Stimulated activated CD8-positive, alpha-beta memory T cell treated with anti-CD3 and anti-CD28 coated beads, Interleukin-7, amount 100 ng/mL, for 48 hours (primary cell): ENCODE data around the gene S100A11.
A peak's percentile ranks its signal among the peaks of the same experiment; 100 is the strongest.

Experiments
- DNase-seq, 2 donors: peaks; one replicate each; pipeline ENCODE4 v3.0.0-alpha.2; 2020; ENCODE audit warnings: low read depth in 1 of 2; ENCODE audit errors: extremely low read depth in 1 of 2

Gene S100A11

DNA sequence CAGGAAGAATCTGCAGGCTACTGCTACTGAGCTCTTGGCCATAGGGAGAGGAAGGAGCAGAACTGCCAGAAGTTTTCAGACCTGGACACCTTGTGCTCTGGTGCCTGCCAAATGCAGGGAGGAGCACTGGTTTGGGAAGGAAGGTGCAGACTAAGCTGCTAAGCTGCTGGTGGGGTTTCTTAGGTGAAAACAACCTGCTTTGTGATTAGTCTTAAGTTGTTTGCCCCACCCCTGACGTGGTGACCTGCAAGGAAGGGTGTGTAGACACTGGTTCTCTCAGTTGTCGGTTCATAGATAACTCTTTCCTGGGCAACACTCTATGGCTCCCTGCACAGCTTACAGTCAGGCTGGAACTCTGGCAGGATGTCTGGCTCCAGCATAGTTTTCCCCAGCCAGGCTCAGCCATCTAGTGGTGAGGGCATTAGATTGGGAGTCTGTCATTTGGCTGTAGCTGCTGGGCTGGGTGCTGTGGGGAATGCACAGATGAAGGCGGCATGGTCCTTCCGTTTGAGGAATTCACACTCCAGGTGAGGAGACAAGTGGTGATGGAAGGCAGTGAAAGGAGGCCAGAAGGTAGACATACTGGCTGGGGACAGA lies 32.9 kb downstream of the S100A11 start:
- DNase-seq = no peak

DNA sequence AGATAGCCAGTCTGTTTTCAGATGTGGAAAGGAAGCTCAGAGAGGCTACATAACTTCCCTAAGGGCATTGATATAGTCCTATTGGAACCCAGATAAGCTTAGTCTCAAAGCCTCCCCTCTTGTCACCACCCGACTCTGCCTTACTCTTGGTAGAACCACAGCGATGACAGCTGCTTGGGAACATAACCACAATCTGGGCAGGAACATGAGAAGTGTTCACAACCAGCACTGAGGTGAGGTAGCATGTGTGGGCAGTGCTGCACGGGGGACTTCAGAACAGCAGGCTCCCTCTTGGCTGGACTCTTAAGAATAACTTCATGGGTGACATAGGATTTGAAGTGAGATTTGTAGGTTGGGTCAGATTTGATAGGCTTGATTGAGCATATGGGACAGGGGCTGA lies 33.8 kb downstream of the S100A11 start:
- DNase-seq = no peak

DNA sequence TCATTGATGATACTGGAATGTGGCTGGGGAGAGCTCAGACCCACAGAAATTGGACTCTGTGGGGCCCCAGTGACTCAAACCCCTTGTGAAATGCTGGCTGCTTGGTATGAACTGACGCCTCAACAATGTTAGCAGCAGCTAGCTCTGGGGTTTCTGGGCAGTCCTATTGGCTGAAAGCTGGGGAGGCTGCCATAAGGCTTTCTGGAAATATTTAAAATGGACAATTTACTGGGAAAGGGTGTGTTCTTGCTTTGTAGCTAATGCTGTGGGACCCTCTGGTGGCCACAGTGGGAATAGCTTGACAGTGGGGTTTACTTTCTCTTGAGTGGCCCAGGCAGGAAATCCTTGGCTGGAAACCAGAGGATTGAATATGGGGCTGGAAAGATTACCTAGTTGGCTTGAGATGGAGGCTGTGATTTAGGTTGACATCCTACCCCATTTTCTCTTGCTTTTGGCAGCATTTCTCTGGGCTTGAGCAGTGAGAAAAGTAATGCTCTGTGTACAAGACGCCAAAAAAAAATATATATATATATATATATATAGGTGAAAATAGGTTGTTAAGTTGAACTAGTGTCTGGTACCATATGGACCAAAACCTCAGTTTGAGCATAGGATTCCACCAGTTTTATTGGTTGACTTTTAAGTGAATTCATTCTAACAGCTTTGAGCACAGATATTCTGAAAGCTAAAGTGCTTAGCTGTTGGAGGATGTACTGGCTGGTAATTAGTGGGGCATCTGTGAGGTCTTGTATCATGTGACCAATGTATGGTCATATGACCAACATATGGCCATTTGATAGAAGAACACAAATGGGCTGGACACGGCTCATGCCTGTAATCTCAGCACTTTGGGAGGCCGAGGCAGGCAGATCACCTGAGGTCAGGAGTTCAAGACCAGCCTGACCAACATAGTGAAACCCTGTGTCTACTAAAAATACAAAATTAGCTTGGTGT lies 34.9 kb downstream of the S100A11 start:
- peak in 1 of 2 donors; percentile 44 for DNase-seq

DNA sequence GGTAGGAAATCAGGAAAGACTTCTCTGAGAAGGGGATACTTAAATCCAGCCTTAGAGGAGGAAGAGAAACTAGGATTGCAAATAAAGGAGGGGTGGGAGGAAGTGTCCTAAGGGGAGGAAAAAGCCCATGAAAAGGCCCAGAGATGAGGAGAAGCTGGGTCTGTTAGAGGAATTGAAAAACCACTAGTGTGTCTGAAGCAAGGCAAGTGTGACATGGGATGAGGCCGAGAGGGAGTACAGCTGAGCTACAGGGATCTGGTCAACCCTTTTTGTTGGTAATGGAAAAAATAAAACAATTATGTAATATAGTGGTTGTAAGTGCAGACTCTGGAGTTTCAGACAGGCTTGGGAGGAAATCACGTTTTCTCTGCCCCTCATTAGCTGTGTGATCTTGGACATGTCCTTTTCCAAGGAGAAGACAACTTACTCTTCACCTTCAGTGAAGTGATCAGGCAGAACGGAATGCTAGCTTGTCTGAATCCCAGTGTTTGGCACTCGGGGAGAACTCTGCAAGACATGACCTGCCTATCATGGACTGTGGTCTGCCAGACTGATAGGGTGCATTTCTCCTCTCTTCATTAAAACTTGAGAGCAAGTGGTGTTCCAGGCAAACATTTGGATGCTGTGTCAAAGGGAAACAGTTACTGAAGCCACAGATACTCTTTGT lies 35.7 kb downstream of the S100A11 start:
- no peak for DNase-seq

DNA sequence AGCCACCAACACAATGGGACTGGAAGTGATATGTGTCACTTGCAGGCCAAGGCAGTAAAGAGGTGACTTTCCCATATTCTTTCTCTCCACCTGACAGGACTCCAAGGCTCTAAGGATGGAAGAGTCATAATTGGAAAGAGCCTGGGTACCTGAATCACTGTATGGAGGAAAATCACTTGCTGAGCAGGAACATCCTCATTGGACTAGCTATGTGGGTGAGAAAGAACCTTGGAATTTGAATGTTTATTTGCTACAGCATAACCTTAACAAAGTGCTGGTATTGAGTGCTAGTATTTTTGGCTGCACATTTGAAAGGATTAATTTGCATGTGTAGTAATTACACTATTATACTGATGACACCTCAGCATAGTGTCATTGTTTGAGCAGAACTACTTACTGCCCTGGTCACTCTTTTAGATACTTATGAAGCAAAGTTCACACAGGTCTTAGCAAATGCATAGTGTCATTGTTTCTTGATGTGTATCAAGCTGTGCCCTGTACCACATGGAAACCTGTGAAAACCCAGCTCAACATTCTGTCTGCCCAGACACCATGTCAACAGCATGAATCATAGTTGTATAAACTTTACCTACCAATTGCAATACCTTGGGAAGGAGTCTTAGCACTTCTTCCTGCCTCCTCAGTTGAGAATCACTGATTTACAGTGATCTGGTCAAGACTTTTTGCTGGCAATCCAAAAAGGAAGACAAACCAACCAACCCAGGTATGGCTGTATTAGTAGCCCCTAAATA lies 38.0 kb downstream of the S100A11 start:
- DNase-seq = no peak

DNA sequence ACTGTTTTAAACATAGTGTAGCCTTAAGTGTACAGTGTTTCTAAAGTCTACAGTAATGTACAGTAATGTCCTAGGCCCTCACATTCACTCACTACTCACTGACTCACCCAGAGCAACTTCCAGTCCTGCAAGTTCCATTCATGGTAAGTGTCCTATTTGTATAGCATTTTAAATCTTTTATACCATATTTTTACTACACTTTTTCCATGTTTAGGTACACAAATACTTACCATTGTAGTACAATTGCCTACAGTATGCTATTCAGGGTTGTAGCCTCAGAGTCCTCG lies 39.6 kb downstream of the S100A11 start:
- no peak for DNase-seq

DNA sequence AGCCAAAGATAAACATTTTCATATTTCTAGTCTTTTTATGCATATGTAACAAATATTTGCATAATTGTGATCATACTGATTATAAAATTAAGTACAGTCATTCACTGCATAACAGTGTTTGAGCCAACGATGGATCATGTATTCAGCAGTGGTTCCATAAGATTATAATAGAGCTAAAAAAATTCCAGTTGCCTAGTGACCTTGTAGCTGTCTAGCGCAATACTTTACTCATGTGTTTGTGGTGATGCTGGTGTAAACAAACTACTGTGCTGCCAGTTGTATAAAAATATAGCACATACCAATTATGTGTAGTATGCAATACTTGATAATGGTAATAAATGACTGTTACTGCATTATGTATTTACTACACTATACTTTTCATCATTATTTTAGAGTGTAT lies 41.0 kb downstream of the S100A11 start:
- no peak for DNase-seq

DNA sequence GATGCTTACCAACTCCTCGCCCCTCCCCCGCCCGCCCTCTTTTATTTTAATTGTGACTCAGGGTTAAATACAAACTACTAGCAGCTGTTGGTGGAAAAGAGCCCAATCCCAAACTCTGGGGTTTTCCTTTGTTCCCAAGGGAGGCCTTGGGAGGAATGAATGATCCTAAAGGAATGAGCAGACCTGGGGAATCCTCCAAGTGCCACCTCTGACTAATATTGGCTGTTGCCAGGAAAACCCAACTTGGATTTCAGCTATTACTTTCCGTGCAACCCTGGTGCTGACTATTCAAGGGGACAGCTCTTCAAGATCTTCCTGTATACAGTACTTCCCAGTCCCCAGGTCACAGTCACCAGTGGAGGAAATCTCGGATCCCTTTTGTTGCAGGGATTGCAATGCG lies 41.8 kb downstream of the S100A11 start:
- DNase-seq = no peak

DNA sequence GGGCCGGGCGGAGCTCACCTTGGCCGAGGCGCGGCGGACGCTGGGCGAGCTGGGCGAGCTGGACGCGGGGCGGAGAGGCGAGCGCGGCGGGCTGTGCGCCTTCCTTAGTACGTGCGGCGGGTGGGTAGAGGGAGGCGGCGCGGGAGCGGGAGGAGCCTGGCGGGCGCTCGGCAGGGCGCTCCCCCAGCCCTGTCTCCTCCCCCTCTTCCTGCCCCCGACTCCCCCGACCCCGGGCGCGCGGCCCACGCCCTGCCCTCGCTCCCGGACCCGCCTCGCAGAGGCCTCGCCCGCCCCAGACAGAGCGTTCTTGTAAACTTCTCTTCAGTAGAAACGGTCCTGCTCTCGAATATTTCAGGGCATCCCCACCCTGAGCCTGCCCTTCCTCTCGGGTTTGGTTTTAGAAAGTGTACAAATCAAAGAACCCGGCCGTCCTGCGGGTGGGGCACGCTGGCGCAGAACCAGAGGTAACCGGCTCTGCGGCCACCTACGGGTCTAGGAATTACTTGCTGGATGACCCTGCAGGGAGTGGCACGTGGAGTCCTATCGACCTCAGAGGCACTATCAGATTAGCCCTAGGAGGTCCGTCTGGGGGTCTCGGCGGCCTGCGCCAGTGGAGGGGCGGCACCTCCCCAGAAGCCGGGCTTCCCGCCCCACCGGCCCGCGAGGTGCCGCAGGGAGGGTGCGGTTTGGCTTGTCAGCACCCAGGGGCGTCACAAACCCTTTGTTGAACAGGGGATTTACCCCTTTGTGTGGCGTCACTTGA lies 42.9 kb downstream of the S100A11 start, which contains the start of gene S100A10:
Gene S100A10, minus strand, starts transcription at position 126 of the 763 bp plus-strand sequence. CDS start 7,629 bp downstream, outside the sequence.
- DNase-seq = peak; percentile 46 to 55

DNA sequence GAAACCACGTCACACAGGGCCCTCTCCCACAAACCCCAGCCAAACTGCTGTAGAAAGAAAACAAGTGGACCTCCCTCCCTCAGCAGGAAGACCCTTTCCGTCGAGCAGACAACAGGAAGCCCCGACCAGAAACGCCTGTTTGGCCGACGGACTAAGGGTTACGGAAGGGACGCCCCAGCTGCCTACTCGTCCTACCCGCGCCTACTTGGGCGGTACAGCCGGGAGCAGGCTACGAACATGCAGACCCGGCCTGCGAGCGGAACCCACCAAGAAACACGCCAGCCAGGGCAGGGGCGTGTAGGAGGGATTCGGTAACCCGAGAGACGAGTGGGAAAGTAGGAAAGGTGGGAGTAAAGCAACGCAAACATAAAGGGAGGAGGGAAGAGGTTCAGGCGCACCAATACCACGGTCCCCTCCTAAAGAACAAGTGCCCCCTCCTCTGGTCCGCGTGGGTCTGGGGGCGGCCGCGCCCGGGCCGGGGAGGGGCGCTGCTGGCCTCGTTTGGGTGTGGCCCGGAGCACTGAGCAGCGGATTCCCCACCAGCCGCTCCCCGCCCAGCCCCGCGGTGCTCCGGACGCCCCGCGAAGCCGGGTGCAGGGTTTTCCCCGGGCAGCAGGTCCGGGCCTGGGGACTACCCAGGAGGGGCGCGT lies 43.6 kb downstream of the S100A11 start:
- DNase-seq = no peak

DNA sequence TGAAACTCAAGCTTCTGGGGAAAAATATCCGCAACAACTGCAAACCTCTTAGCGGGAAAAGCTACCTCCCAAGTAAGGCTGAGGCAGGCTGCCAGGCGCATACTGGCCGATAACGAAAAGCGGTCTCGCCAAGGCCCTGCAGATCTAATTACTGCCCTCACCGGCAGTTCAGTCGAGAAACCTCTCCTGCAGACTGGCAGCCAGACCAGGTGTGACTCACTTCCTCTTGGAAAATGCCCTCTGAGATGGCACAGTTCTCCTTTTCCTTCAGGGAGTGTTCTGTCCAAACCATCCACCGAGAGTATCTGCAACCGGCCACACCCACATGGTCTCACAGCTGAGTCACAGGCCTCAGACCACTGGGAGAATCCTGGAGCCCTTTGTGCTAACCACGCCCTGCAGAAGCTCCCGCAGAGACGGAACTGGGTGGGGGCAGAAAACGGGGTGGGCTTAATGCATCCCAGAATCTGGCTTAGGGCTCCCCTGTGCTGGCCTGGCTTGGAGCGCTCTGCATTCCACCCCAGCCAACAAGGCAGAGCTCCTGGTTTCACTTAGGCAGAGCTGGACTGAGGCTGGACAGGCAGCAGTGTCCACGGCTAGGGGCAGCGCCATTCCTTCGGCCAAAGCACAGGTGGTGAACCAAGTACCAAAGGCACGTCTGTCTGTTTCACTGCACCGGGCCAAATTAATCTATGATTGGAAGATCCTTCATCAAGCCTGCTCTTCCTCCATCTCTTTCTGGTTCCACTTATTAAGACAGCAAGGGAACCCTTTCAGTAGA lies 44.3 kb downstream of the S100A11 start:
- peak in 1 of 2 donors; percentile 35 for DNase-seq

DNA sequence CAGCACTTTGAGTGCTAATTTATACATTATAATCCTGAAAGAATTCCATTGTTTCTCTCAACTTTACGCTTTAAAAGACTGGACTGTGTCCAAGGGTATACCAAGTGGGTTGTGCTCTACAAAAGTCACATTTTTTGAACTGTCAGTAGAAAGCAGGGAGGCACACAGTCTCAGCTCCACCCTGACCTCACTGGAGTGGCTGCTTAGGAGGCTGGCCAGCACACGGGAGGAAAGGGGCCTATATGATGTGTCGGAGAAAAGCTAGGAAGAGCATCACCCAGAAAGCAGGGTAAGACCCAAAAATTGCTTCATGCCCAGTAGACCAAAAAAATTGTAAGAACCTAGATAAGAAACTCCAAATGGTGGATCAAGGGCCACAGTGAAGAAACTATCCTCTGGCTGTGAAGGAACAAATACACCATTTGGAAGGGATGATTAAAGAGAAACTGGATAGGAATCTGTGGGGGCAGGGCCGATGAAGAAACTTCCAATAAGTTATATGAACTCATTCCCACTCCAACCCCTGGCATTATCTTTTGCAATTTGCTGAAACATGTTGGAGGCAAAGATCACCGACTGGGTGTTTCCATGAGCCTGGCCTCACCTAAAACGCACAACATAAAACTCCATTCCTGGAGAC lies 45.0 kb downstream of the S100A11 start:
- no peak for DNase-seq

DNA sequence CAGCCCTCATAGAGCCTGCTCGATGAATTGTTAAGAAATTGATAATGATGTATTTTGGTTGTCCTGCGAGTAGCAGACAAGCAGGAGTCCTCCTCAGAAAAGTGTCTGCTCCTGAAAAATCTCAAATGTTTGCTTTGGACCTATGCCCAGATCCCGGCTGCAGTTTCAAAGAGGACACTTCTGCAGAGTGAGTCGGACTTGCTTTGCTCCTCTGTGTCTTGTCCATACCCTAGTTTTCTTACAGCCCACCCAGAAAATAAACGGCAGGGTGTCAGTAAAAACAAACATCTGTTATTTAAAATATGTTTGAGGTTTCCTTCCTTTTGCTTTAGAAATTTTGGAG lies 46.0 kb downstream of the S100A11 start:
- no peak for DNase-seq

DNA sequence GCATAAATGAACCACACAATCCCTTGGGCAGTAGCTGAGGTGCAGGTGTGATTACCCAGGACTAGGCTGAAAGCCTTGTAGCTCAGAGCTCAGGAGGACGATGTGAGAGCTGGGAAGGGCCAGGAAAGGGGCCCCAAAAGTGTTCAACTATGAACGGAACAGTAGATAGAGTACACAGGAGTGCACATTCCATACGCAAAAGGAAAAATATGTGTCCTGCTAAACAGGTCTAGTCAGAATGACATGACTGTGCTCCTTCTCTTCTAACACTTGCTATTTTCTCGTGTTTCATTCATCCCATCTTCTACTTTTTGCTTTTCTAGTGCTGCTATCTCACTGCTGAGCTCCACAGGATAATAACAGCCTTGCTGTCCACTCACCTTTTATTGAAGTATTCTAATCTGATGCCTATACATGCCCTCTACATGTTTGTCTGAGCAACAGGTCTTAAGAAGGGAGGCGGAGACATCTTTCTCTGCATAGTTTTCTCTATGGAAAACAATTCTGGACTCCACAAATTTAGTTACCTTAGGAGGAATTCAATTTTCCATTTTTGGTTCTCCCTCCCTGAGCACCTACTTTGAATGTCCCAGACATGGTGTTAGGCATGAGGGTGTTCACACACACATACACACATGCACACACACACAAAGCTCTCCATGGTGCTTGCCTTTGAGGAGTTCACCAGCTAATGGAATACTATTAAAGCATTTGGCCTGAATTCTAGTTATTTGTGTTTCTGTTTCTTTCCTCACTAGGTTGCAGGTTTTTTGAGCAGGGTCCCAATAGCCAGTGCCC lies 46.5 kb downstream of the S100A11 start:
- no peak for DNase-seq

DNA sequence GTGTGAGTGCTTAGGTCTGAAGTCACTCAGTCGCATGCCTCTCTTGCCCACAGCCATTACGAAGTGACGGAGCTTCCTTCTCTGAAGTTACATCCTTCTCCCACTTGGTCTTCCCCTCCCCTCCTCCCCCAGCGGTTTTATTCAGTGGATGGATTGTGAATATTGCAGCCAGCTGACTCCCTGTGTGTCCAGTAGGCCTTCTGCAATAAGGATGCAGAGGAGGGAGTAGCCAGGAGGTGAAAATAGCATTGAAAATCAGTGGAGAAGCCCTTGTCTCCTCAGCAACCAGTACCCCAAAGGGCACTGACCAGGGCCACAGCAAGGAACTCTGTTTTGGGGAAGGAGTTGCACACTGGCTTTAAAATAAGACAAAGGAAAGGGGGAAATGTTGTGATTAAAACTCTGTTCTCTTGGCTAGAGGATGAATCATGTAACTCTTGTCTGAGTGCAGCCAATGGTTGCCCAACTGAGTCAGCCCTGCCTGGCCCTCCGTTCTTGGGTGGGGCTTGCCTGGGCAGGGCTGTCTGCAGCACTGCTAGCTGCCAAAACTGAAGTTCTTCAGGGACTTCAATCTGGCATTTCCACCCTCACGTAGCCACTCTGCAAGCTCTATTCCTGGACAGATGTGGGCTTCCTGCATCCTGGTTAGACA lies 47.5 kb downstream of the S100A11 start:
- peak in 1 of 2 donors; percentile 60 for DNase-seq

DNA sequence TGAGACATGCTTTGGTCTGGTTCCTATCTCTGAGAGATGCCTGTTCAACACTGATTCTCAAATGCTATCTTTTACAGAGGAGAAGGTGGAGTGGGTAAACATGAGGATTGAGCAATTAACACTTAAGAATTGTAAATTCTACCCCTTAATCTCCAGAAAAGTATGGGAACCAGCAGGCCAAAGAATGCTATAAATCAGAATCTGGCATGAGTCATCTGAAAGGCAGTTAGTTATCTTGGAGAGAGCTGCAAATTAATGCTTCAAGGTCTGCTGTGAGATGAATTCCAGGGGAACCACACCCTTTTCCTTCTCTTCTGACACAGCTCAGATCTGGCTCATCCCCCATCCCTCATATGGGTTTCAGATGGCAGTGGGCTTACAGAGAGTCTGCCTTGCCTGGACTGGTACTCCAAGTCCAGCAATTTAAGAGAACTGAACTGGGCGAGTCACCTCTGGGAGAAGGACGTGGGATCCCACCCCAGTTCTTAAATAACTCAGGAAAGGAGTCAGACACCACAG lies 48.3 kb downstream of the S100A11 start:
- DNase-seq = no peak

DNA sequence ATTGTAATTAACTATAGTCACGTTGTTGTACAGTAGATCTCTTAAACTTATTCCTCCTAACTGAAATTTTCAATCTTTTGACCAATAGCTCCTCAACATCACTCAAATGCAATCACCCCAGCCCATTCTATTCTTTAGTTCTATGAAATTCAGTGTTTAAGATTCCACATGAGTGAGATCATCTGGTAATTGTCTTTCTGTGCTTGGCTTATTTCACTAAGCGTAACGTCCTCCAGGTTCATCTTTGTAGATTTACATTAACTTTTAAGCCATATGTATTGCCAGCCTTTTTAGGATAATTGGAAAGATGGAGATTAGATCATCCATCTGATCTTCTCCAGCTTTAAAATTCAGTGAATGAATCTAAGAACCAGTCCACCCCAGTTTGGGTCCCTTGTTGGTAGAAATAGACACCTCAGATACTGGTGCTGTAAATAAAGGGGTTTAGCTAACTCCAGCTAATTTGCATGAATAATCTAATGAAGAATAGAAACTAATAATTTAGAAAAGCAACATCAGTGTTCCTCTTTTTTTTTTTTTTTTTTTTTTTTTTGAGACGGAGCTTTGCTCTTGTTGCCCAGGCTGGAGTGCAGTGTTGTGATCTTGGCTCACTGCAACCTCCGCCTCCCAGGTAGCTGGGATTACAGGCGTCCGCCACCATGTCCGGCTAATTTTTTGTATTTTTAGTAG lies 50.2 kb downstream of the S100A11 start:
- DNase-seq = no peak
